ENCODE results near the gene TNFSF8. TPM values are rescaled to one million over a fixed set of nuclear protein-coding genes. Genes with fewer than 3 reads are reported as not detected.

Gene TNFSF8
- total RNA-seq, 1 donor from 2014 or later: 150 TPM

GRCh38 chr9:114864471-114864870 lies 65.9 kb downstream of the TNFSF8 start:
- Mint-ChIP-seq H3K9me3 (peaks cover 22% of the 10 kb centered on the region), H3K27ac (no peak overlapping the region), H3K27me3 (peaks cover 6% of the 10 kb centered on the region), H3K4me1 (peaks cover 17% of the 10 kb centered on the region), H3K4me3 (no peak overlapping the region), H3K36me3 (ENCODE audit: low read depth) (peaks cover 16% of the 10 kb centered on the region)
- intact Hi-C loops (cut with micrococcal nuclease): no loop called here
- DNase-seq: no peak

- Mint-ChIP-seq H3K27ac (no peak overlapping the region), H3K4me3 (no peak overlapping the region), H3K9me3 (peaks cover 31% of the 10 kb centered on the region), H3K4me1 (peaks cover 13% of the 10 kb centered on the region), H3K27me3 (peaks cover 12% of the 10 kb centered on the region), H3K36me3 (ENCODE audit: low read depth) (peaks cover 13% of the 10 kb centered on the region)
- no peak for DNase-seq
- intact Hi-C loops (cut with micrococcal nuclease): loop anchor here (2.0 kb wide), 1 partner anchor 33 kb away; no protein-coding TSS in a partner anchor
These were observed 68.3 kb downstream of the TNFSF8 start for GRCh38 chr9:114861922-114862605.

- H3K4me3 Mint-ChIP-seq: no peak overlapping the region
- H3K9me3 Mint-ChIP-seq: peaks cover 31% of the 10 kb centered on the region
- H3K27ac Mint-ChIP-seq: no peak overlapping the region
- DNase-seq: no peak
- H3K27me3 Mint-ChIP-seq: peaks cover 14% of the 10 kb centered on the region
- H3K36me3 Mint-ChIP-seq (ENCODE audit: low read depth): peaks cover 13% of the 10 kb centered on the region
- intact Hi-C loops (cut with micrococcal nuclease): loop anchor here (2.0 kb wide), 1 partner anchor 34 kb away; no protein-coding TSS in a partner anchor
- peaks cover 15% of the 10 kb centered on the region for H3K4me1 Mint-ChIP-seq
These were observed 69.1 kb downstream of the TNFSF8 start for GRCh38 chr9:114861273-114861672.

DNA sequence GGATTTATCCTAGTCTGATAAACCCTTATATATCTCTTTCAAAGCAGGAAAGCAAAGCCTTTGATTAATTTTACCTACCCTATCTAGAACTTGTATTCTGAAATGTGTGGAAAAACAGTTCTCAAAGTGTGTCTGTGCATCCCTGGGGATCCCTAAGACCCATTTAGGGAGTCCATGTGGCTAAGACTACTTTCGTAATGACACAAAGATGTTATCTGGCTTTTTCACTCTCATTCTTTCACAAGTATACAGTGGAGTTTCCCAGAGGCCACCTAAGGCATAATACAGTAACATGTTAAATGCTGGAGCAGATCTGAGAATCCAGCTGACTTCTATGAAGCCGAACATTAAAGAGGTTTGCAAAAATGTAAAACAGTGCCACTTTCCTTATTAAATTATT lies 70.2 kb downstream of the TNFSF8 start:
- H3K27me3 Mint-ChIP-seq: peaks cover 14% of the 10 kb centered on the region
- H3K4me1 Mint-ChIP-seq: peaks cover 15% of the 10 kb centered on the region
- peaks cover 28% of the 10 kb centered on the region for H3K9me3 Mint-ChIP-seq
- DNase-seq: no peak
- no peak overlapping the region for H3K27ac Mint-ChIP-seq
- peaks cover 13% of the 10 kb centered on the region for H3K36me3 Mint-ChIP-seq (ENCODE audit: low read depth)
- intact Hi-C loops (cut with micrococcal nuclease): loop anchor here (1.0 to 2.0 kb wide), 2 partner anchors 35 to 54 kb away; partner anchors contain the start of gene TNFSF15
- no peak overlapping the region for H3K4me3 Mint-ChIP-seq

GRCh38 chr9:114856942-114857315 lies 73.5 kb downstream of the TNFSF8 start:
- Mint-ChIP-seq H3K9me3 (peaks cover 14% of the 10 kb centered on the region), H3K27me3 (peaks cover 14% of the 10 kb centered on the region), H3K36me3 (ENCODE audit: low read depth) (peaks cover 8% of the 10 kb centered on the region), H3K27ac (no peak overlapping the region), H3K4me3 (no peak overlapping the region), H3K4me1 (peaks cover 13% of the 10 kb centered on the region)
- DNase-seq: no peak
- intact Hi-C loops (cut with micrococcal nuclease): no loop called here

DNA sequence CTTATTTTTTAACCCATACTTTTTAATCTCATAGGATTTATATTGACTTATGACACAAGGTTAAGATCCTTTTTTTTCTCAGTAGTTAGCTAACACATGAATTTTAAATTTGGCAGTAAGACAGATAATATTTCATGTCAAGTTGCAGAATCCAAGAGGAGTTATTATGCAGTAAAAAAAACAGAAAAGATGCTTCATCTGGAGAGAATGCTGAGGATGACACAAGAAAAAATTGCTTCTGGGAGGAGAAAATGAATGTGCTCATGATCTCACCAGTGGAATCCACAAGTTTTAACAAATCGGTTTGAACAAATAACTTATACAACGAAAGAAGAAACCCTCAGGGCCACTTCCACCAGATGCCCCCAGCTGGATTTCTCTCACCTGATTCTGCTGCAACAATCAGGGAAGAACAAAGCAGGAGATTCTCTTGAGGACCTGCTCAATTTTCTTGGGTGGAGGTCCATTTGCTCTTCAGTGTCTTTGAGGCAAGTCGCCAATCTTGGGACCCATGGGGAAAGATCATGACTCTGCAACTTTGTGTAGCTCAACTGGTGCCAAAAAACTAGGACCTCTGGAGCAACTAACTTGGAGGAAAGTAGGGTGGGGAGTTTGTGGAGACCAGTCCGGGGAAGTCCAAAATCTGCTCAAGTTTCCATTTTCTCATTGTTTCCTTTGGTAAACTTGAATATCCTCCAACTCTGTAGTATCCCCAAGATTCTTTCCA lies 74.0 kb downstream of the TNFSF8 start:
- intact Hi-C loops (cut with micrococcal nuclease): no loop called here
- Mint-ChIP-seq H3K27ac (no peak overlapping the region), H3K4me3 (no peak overlapping the region), H3K9me3 (peaks cover 14% of the 10 kb centered on the region), H3K27me3 (peaks cover 14% of the 10 kb centered on the region), H3K36me3 (ENCODE audit: low read depth) (peaks cover 8% of the 10 kb centered on the region), H3K4me1 (peaks cover 14% of the 10 kb centered on the region)
- no peak for DNase-seq

DNA sequence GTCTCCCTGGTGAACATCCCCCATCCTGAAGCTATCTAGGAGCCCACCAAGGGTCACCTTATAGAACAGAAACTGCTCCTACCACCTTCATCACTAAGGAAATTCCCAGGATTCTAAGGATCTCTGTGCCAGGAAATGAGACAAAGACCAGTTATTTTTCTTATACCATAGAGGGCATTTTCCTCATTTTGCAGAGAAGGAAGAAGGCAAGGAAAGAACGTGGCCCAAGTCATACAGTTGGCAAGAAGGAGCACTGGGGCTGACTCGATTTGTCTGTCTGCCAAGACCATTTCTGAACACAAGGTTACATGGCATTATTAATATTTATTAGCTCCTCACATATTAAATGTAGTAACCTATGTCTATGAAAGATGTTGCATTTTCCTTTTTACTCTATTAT lies 74.9 kb downstream of the TNFSF8 start:
- Mint-ChIP-seq H3K27me3 (peaks cover 7% of the 10 kb centered on the region), H3K4me1 (peaks cover 15% of the 10 kb centered on the region), H3K4me3 (no peak overlapping the region), H3K9me3 (peaks cover 17% of the 10 kb centered on the region), H3K36me3 (ENCODE audit: low read depth) (peaks cover 8% of the 10 kb centered on the region), H3K27ac (no peak overlapping the region)
- DNase-seq: no peak
- intact Hi-C loops (cut with micrococcal nuclease): no loop called here

GRCh38 chr9:114854736-114855355 lies 75.5 kb downstream of the TNFSF8 start:
- Mint-ChIP-seq H3K27ac (no peak overlapping the region), H3K9me3 (peaks cover 17% of the 10 kb centered on the region), H3K27me3 (peaks cover 7% of the 10 kb centered on the region), H3K4me3 (no peak overlapping the region), H3K4me1 (peaks cover 12% of the 10 kb centered on the region), H3K36me3 (ENCODE audit: low read depth) (peaks cover 8% of the 10 kb centered on the region)
- intact Hi-C loops (cut with micrococcal nuclease): no loop called here
- no peak for DNase-seq

DNA sequence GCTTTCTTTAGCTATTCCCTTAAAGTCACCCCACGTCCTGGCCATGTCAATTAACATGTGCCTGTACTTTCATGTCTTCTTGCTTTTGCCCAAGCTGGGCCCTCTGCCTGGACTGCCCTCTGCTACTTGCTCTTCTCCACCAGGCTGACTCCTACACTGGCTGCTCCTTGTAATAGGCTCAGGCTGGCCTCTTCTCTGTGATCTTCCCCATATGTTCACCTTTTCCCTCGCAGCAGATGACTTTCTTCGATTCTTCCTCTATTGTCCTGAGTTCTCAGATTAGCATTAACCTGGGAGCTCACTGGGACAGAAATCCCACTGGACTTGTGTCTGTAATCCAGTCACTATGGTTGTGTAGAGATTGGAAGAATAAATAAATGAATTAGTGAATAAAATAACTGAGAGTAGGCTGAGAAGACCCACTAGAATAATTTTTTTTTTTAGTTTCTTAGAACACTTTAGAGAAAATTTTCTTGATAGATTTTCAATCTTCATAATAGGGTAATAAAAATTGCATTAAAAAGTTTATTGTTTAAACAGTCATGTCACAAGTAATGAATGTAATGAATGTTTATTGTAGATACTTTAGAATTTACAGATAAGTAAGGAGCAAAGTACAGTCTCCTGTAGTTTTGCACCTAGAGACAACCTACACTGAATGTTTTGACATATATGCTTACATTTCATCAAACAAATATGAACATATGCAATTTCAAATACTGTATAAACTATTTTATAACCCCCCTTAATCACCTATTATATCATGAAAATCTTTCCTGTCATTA lies 77.1 kb downstream of the TNFSF8 start:
- H3K4me3 Mint-ChIP-seq: no peak overlapping the region
- no peak overlapping the region for H3K27ac Mint-ChIP-seq
- H3K36me3 Mint-ChIP-seq (ENCODE audit: low read depth): no peaks in the 10 kb centered on the region
- H3K27me3 Mint-ChIP-seq: peaks cover 2% of the 10 kb centered on the region
- intact Hi-C loops (cut with micrococcal nuclease): no loop called here
- peaks cover 7% of the 10 kb centered on the region for H3K9me3 Mint-ChIP-seq
- H3K4me1 Mint-ChIP-seq: peaks cover 12% of the 10 kb centered on the region
- DNase-seq: no peak

DNA sequence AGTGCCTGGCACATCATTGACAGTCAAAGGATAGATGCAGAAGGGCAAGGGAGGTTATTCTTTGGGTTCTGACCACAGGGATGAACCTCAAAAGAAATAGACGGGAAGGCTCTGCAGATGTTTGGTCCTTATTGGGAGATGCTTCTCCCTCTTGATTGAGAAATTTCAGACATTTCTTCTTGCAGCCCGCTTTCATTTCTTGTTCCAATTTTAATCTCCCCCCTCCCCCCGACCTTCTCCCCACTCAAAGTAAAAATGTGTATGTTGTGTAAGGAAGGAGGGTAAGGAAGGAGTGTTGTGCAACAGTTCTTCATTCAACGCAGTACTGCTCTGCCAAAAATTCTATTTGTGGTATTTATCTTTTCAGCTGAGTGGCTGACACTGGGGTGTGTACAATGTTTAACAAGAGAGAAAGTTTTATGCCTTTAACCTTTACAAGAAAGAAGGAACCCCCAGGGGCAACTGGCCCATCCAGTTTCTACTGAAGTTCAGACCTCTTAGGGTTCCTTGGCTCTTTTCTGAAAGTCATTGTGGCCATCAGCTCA lies 78.3 kb downstream of the TNFSF8 start:
- Mint-ChIP-seq H3K4me1 (peaks cover 12% of the 10 kb centered on the region), H3K4me3 (no peak overlapping the region), H3K9me3 (peaks cover 7% of the 10 kb centered on the region), H3K27ac (no peak overlapping the region), H3K36me3 (ENCODE audit: low read depth) (no peaks in the 10 kb centered on the region), H3K27me3 (peaks cover 2% of the 10 kb centered on the region)
- no peak for DNase-seq
- intact Hi-C loops (cut with micrococcal nuclease): no loop called here

DNA sequence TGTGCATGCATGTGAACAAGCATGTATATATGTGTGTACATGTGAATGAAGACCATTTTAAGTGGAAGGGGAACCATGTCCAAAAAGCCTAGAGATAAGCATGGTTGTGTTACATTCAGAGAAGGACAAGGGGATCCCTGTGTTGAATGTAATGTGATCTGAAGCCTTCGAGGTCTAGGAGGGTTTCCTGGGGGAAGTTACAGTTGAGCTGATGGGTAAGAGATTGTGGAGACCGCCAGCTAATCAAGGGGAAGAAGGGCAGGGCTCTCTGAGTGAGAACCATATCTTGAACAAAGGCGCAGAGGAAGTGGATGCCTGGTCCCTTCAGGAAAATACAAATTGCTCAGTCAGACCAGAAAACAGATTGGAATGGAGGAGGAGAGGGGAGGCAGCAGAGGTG lies 79.1 kb downstream of the TNFSF8 start:
- peaks cover 7% of the 10 kb centered on the region for H3K9me3 Mint-ChIP-seq

More for the DNA sequence above, 79.1 kb downstream of the TNFSF8 start:
- H3K27ac Mint-ChIP-seq: no peak overlapping the region
- H3K4me3 Mint-ChIP-seq: no peak overlapping the region
- DNase-seq: no peak
- H3K36me3 Mint-ChIP-seq (ENCODE audit: low read depth): no peaks in the 10 kb centered on the region
- intact Hi-C loops (cut with micrococcal nuclease): loop anchor here (2.0 kb wide), 1 partner anchor 57 kb away; no protein-coding TSS in a partner anchor
- no peaks in the 10 kb centered on the region for H3K27me3 Mint-ChIP-seq
- H3K4me1 Mint-ChIP-seq: peaks cover 10% of the 10 kb centered on the region
